K562 (cell line): ENCODE measurements around the gene C19orf18. TPM values are rescaled to one million over a fixed set of nuclear protein-coding genes. Genes with fewer than 3 reads are reported as not detected.

Experiments used
- ATAC-seq: fragments of 200-7000 bp; cut with Tn5 transposase; 3 replicates; pipeline ENCODE4 v1.9.1; 2020; ENCODE audit warnings: moderate library complexity
- BruUV-seq: library from RNA; stranded (reverse); fragments of 400-500 nt; replicated peaks from 2 replicates; lab custom pipeline; 2021; lab: Mats Ljungman, UMichigan
- CTCF ChIA-PET: fragments of 300-600 bp; formaldehyde crosslinking; extraction: SDS; loops from one replicate; lab custom pipeline; 2021; ENCODE audit warnings: low intra/inter-chr PET ratio; lab: Yijun Ruan, JAX
- POLR2A ChIA-PET: fragments of 300-600, 350-650 bp; sonication (Branson Sonifier 250); formaldehyde crosslinking; extraction: SDS; loops from one replicate; lab custom pipeline; 2021; ENCODE audit warnings: antibody characterized with exemption, inconsistent platforms; lab: Yijun Ruan, JAX
- DNase-seq, 4 experiments: peaks; one replicate each; pipeline versions ENCODE4 v3.0.0 to v3.0.0-alpha.2; 2011 to 2018; ENCODE audit warnings: low spot score in 3 of 4, mixed read lengths in 3 of 4; ENCODE audit errors: extremely low read depth in 1 of 4
- FAIRE-seq: peaks from 2 replicates; lab custom pipeline; 2011; peaks lifted over from hg19 to GRCh38; lab: Jason Lieb, UNC
- H2AFZ ChIP-seq: 2 replicates; pipeline ENCODE4 v1.6.0; 2011; ENCODE audit warnings: low read depth, low read length, control low read depth, inconsistent platforms
- H3K27ac ChIP-seq: fragments of 200-600 bp; 3 replicates; pipeline ENCODE4 v1.8.0; 2011; ENCODE audit warnings: low read depth, mild to moderate bottlenecking, control low read depth, inconsistent platforms, low read length, moderate library complexity, mixed read lengths; ENCODE audit errors: extremely low read depth
- H3K27me3 ChIP-seq, 2 experiments: fragments of 300-600 bp in 1 of 2; 2 replicates in 1 of 2; 3 replicates in 1 of 2; pipeline versions ENCODE4 v1.6.0 to v1.8.0; 2011; ENCODE audit warnings: inconsistent platforms in 2 of 2, low read length in 2 of 2, mild to moderate bottlenecking in 1 of 2, mixed read lengths in 1 of 2, moderate library complexity in 1 of 2; ENCODE audit not compliant: control insufficient read depth in 2 of 2, insufficient read depth in 2 of 2
- H3K36me3 ChIP-seq: fragments of 300-600 bp; 3 replicates; pipeline ENCODE4 v1.8.0; 2011; ENCODE audit warnings: mild to moderate bottlenecking, low read length, inconsistent platforms; ENCODE audit not compliant: control insufficient read depth, insufficient read depth
- H3K4me1 ChIP-seq, 2 experiments: fragments of 200-600 bp in 1 of 2; replicated peaks in 1 of 2; 2 replicates in 1 of 2; 3 replicates in 1 of 2; pipeline versions ENCODE4 v1.5.1 to v1.8.0; 2011; ENCODE audit warnings: inconsistent platforms in 2 of 2, low read length in 2 of 2, mild to moderate bottlenecking in 1 of 2, mixed read lengths in 1 of 2, moderate library complexity in 1 of 2; ENCODE audit not compliant: control insufficient read depth in 2 of 2, insufficient read depth in 2 of 2
- H3K4me2 ChIP-seq: 2 replicates; pipeline ENCODE4 v1.6.1; 2011; ENCODE audit warnings: low read length, control low read depth, inconsistent platforms, mixed read lengths; ENCODE audit not compliant: insufficient read depth
- H3K4me3 ChIP-seq: fragments of 200-600 bp; sonication (generic), shearing (Covaris generic); 2 replicates; pipeline ENCODE4 v1.5.1; 2016; ENCODE audit warnings: control low read depth, inconsistent platforms
- H3K79me2 ChIP-seq: fragments of 200-600 bp; 3 replicates; pipeline ENCODE4 v1.8.0; 2011; ENCODE audit warnings: low read length, inconsistent platforms; ENCODE audit not compliant: control insufficient read depth, insufficient read depth
- H3K9ac ChIP-seq, 2 experiments: 2 replicates each; pipeline versions ENCODE4 v1.6.0 to v1.6.1; 2011; ENCODE audit warnings: low read depth in 2 of 2, low read length in 2 of 2, control low read depth in 1 of 2, inconsistent platforms in 1 of 2, mild to moderate bottlenecking in 1 of 2, mixed read lengths in 1 of 2; ENCODE audit not compliant: insufficient read depth in 1 of 2
- H3K9me1 ChIP-seq: one replicate; pipeline ENCODE4 v1.6.0; 2011; ENCODE audit warnings: inconsistent platforms, mild to moderate bottlenecking, low read length, moderate library complexity; ENCODE audit not compliant: control insufficient read depth, insufficient read depth
- H3K9me3 ChIP-seq: replicated peaks from 2 replicates; pipeline ENCODE4 v1.5.1; 2011; ENCODE audit warnings: low read depth, low read length, inconsistent platforms; ENCODE audit not compliant: control insufficient read depth, insufficient read depth
- H4K20me1 ChIP-seq: replicated peaks from 2 replicates; pipeline ENCODE4 v1.6.1; 2011; ENCODE audit warnings: low read length, inconsistent platforms, mixed read lengths; ENCODE audit not compliant: control insufficient read depth, insufficient read depth
- ETV1 ChIP-seq: fragments of 450-650 bp; conservative IDR thresholded peaks from 2 replicates; pipeline ENCODE4 v1.6.1; 2016; ENCODE audit warnings: missing genetic modification characterization, control low read depth, low read depth, missing compliant biosample characterization
- GABPA ChIP-seq: fragments of 200-800 bp; sonication (Bioruptor generic); conservative IDR thresholded peaks from 2 replicates; pipeline ENCODE4 v1.6.1; 2016; ENCODE audit warnings: low read depth, missing genetic modification characterization, missing compliant biosample characterization
- MYBL2 ChIP-seq, 2 experiments: fragments of 450-650 bp in 1 of 2; sonication (generic) in 1 of 2; formaldehyde crosslinking in 1 of 2; IDR thresholded peaks; 2 replicates each; pipeline versions ENCODE4 v1.6.1 to v1.8.1; 2017 to 2022; ENCODE audit warnings: borderline replicate concordance in 1 of 2, inconsistent platforms in 1 of 2, low read depth in 1 of 2, mild to moderate bottlenecking in 1 of 2, missing genetic modification reagents in 1 of 2, moderate library complexity in 1 of 2
- MYC ChIP-seq, 2 experiments: fragments of 250-450 bp in 1 of 2; sonication (Bioruptor Pico) in 1 of 2; IDR thresholded peaks; 2 replicates each; pipeline versions ENCODE4 v1.5.1 to v1.6.1; 2012 to 2021; ENCODE audit warnings: low read depth in 2 of 2, borderline replicate concordance in 1 of 2, improper control_type of control experiment in 1 of 2, low read length in 1 of 2, mild to moderate bottlenecking in 1 of 2, moderate library complexity in 1 of 2
- RB1 ChIP-seq: fragments of 450-650 bp; IDR thresholded peaks from 2 replicates; pipeline ENCODE4 v1.6.1; 2017; ENCODE audit warnings: low read depth, mild to moderate bottlenecking
- RBBP5 ChIP-seq: fragments of 200-600 bp; sonication (generic); IDR thresholded peaks from 2 replicates; pipeline ENCODE4 v1.6.1; 2012; ENCODE audit warnings: borderline replicate concordance, mild to moderate bottlenecking, low read length, control low read depth, inconsistent platforms; ENCODE audit not compliant: insufficient read depth, poor library complexity, severe bottlenecking
- ZBED1 ChIP-seq: IDR thresholded peaks from 2 replicates; pipeline ENCODE4 v1.6.1; 2014
- ZNF124 ChIP-seq: sonication (generic); formaldehyde crosslinking; IDR thresholded peaks from 2 replicates; pipeline ENCODE4 v1.8.1; 2022; ENCODE audit warnings: missing genetic modification reagents
- ZNF41 ChIP-seq: fragments of 250-450 bp; sonication (Bioruptor Pico); conservative IDR thresholded peaks from 2 replicates; pipeline ENCODE4 v1.4.0; 2020; ENCODE audit warnings: mild to moderate bottlenecking
- whole genome bisulfite sequencing: fragments of 100-300 bp; shearing (Covaris generic); methylation state at CpG from one replicate; pipeline ENCODE4 v1.1.6; 2016; ENCODE audit warnings: low coverage, mixed read lengths; ENCODE audit not compliant: insufficient coverage; ENCODE audit errors: missing lambda C conversion rate; 5-methylcytosine and 5-hydroxymethylcytosine counted together
- in situ Hi-C: fragments of 300-500 bp; cut with MboI; formaldehyde crosslinking; loops from 4 replicates; pipeline ENCODE4 v1.15.0; 2018; ENCODE audit warnings: inconsistent platforms, mixed read lengths
- intact Hi-C: fragments of 100-400 bp; cut with micrococcal nuclease; formaldehyde crosslinking; loops from 2 replicates; pipeline ENCODE4 v1.14.2; 2022
- polyA plus RNA-seq, 8 experiments: library from polyadenylated mRNA; depleted of rRNA in 4 of 8; stranded (reverse) in 5 of 8; unstranded in 3 of 8; fragments of >200 nt; fragmentation: Nextera tagmentation in 2 of 8; fragmentation: Illumina TruSeq in 1 of 8; extraction: Ambion mirVana in 2 of 8; extraction: Trizol in 1 of 8; gene quantifications; 2 replicates each; pipeline versions ENCODE4 v1.2.1 to v1.2.3, GENCODE V29; 2011 to 2014; ENCODE audit warnings: inconsistent platforms in 1 of 8, missing spikeins in 1 of 8
- total RNA-seq, 7 experiments: library from RNA; depleted of rRNA in 6 of 7; stranded (reverse); fragments of >200 nt in 6 of 7; fragmentation: Illumina TruSeq in 2 of 7; extraction: Trizol in 2 of 7; gene quantifications; 2 replicates each; pipeline versions ENCODE4 v1.2.1 to v1.2.3, GENCODE V29; 2011 to 2021; ENCODE audit warnings: low replicate concordance in 1 of 7
- TF ChIP-seq, protein P1 (sequence below): sonication (generic); formaldehyde crosslinking; IDR thresholded peaks from 2 replicates; pipeline ENCODE4 v1.5.0; 2020; ENCODE audit warnings: missing genetic modification reagents
- TF ChIP-seq, protein P2 (sequence below): sonication (generic); formaldehyde crosslinking; IDR thresholded peaks from 2 replicates; pipeline ENCODE4 v1.8.1; 2023; ENCODE audit warnings: mild to moderate bottlenecking, missing genetic modification reagents
- TF ChIP-seq, protein P3 (sequence below), 3 experiments: IDR thresholded peaks in 2 of 3; conservative IDR thresholded peaks in 1 of 3; 2 replicates each; pipeline ENCODE4 v1.5.1; 2011 to 2012; ENCODE audit warnings: low read length in 3 of 3, mild to moderate bottlenecking in 3 of 3, control low read depth in 2 of 3, improper control_type of control experiment in 1 of 3, inconsistent platforms in 1 of 3, low read depth in 1 of 3, mixed read lengths in 1 of 3, moderate library complexity in 1 of 3; ENCODE audit not compliant: insufficient read depth in 2 of 3

Gene C19orf18
- total and polyA plus RNA-seq, 9 of the 15 experiments (the other 6 are each of a cell fraction or from before 2014, with no cell fraction given) = not detected

DNA sequence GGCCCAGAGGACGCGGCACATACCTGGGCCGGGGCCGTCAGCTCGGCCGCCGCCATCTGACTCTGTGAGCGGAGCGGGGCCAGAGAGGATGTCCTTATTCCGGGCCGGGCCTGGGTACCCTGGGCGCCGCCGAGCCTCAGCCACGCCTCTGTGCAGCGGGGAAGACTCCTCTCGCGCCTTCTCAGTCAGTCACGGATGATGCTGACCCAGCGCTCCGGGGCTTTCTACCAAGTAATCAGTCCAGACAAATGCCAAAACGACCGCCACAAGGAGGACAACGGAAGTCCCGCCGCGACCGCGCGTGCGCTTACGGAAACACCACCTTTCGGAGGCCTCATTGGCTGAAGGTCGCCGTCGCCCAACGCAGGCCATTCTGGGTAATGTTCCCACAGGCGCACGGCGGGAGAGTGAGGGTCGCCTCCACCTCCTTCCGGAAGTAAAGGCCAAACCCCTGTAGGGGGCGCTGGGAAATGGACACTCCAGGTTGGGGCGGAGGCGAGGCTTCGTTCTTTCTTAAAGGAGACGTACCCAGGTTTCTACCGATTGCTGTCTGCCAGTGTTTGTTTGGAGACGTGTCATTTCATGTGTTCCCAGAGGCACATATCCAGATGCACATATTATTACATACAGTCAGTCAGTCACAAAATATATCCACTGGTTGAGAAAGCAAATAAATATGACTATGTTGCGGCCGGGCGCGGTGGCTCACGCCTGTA is 26.8 kb downstream of the C19orf18 start, which contains the start of gene ZNF256:
Gene ZNF256 (minus strand): TSS at position 288 of the 716 bp plus-strand sequence. CDS start 232 bp downstream, at position 56.
- Histone ChIP-seq H3K9me1 (no peaks in the 10 kb centered on the region), H3K36me3 (no peaks in the 10 kb centered on the region), H4K20me1 (no peaks in the 10 kb centered on the region), H3K27me3 (no peaks in the 10 kb centered on the region), H3K9ac (no peak within 1 kb of the TSS), H3K9me3 (no peaks in the 10 kb centered on the region; the same call in 1 of the 2 replicates), H3K27ac (no peak within 1 kb of the TSS), H3K79me2 (no peaks in the 10 kb centered on the region), H3K4me3 (peak within 1 kb of the TSS; percentile 34), H3K4me2 (no peak within 1 kb of the TSS), H2AFZ (no peak within 1 kb of the TSS), H3K4me1 (no peaks in the 10 kb centered on the region)
- intact Hi-C loops = no loop called here
- peak; percentile 18 to 29 (median 21) for DNase-seq
- peak; percentile 71 for ATAC-seq
- ChIA-PET POLR2A (no interaction called here), CTCF (no interaction called here)
- no TSS peak for BruUV-seq
- WGBS = 18% methylated on average over 52 of the region's 54 CpGs
- no peak for FAIRE-seq
- in situ Hi-C loops = no loop called here
- TF ChIP-seq, protein P1, sequence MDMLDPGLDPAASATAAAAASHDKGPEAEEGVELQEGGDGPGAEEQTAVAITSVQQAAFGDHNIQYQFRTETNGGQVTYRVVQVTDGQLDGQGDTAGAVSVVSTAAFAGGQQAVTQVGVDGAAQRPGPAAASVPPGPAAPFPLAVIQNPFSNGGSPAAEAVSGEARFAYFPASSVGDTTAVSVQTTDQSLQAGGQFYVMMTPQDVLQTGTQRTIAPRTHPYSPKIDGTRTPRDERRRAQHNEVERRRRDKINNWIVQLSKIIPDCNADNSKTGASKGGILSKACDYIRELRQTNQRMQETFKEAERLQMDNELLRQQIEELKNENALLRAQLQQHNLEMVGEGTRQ = no peak
- TF ChIP-seq, protein P2, sequence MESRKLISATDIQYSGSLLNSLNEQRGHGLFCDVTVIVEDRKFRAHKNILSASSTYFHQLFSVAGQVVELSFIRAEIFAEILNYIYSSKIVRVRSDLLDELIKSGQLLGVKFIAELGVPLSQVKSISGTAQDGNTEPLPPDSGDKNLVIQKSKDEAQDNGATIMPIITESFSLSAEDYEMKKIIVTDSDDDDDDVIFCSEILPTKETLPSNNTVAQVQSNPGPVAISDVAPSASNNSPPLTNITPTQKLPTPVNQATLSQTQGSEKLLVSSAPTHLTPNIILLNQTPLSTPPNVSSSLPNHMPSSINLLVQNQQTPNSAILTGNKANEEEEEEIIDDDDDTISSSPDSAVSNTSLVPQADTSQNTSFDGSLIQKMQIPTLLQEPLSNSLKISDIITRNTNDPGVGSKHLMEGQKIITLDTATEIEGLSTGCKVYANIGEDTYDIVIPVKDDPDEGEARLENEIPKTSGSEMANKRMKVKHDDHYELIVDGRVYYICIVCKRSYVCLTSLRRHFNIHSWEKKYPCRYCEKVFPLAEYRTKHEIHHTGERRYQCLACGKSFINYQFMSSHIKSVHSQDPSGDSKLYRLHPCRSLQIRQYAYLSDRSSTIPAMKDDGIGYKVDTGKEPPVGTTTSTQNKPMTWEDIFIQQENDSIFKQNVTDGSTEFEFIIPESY (CRISPR knock-in tag) = peak; percentile 50; the same call in 1 of the 2 replicates
- TF ChIP-seq ETV1 = peak; percentile 84
- TF ChIP-seq MYC (IDR thresholded peaks at IDR 0.05; ENCODE audit: low read depth, low read length) = no peak
- no peak for TF ChIP-seq MYC (CRISPR knock-in tag; IDR thresholded peaks at IDR 0.05; ENCODE audit: borderline replicate concordance, low read depth)
- TF ChIP-seq ZNF41 (CRISPR knock-in tag) = no peak
- TF ChIP-seq MYBL2 (IDR thresholded peaks at IDR 0.05; ENCODE audit: low read depth) = no peak
- TF ChIP-seq MYBL2 (CRISPR knock-in tag; IDR thresholded peaks at IDR 0.05; ENCODE audit: borderline replicate concordance) = no peak
- no peak for TF ChIP-seq RBBP5
- no peak for TF ChIP-seq ZBED1
- TF ChIP-seq, protein P3, sequence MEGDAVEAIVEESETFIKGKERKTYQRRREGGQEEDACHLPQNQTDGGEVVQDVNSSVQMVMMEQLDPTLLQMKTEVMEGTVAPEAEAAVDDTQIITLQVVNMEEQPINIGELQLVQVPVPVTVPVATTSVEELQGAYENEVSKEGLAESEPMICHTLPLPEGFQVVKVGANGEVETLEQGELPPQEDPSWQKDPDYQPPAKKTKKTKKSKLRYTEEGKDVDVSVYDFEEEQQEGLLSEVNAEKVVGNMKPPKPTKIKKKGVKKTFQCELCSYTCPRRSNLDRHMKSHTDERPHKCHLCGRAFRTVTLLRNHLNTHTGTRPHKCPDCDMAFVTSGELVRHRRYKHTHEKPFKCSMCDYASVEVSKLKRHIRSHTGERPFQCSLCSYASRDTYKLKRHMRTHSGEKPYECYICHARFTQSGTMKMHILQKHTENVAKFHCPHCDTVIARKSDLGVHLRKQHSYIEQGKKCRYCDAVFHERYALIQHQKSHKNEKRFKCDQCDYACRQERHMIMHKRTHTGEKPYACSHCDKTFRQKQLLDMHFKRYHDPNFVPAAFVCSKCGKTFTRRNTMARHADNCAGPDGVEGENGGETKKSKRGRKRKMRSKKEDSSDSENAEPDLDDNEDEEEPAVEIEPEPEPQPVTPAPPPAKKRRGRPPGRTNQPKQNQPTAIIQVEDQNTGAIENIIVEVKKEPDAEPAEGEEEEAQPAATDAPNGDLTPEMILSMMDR (IDR thresholded peaks at IDR 0.05 in 2 of 3, conservative IDR thresholded peaks at IDR 0.05 in 1 of 3; ENCODE audit: insufficient read depth in 2 of 3, low read depth in 1 of 3, low read length in 3 of 3) = 0 out of 6 replicates have a peak, but pooled peaks of 1 of the 3 experiments have one; percentile 24
- TF ChIP-seq ZNF124 (CRISPR knock-in tag) = no peak
- peak; percentile 54; the same call in 1 of the 2 replicates for TF ChIP-seq GABPA
- TF ChIP-seq RB1 = no peak
